A549 (cell line): Measurements from ENCODE around the gene RAX2. TPM values are rescaled to one million over a fixed set of nuclear protein-coding genes. Genes with fewer than 3 reads are reported as not detected.

Experiments
- ATAC-seq, 2 experiments: fragments of 200-7000 bp in 1 of 2; fragments of >200 bp in 1 of 2; cut with Nextera tagmentation in 1 of 2; cut with Tn5 transposase in 1 of 2; 3 replicates each; pipeline versions ENCODE4 v1.8.0 to v1.9.1; 2018 to 2020; ENCODE audit warnings: mild to moderate bottlenecking in 1 of 2, moderate library complexity in 1 of 2
- CTCF ChIA-PET: fragments of 300-600 bp; sonication (Branson Sonifier 250); formaldehyde crosslinking; extraction: SDS; loops from one replicate; lab custom pipeline; 2021; ENCODE audit warnings: antibody characterized with exemption, inconsistent platforms; lab: Yijun Ruan, JAX
- POLR2A ChIA-PET: fragments of 350-600 bp; formaldehyde crosslinking; extraction: SDS; loops from one replicate; lab custom pipeline; 2021; ENCODE audit warnings: antibody characterized with exemption, inconsistent platforms; lab: Yijun Ruan, JAX
- DNase-seq, 2 experiments: peaks; one replicate each; pipeline versions ENCODE4 v3.0.0 to v3.0.0-alpha.2; 2011 to 2016; ENCODE audit warnings: low read depth in 1 of 2, low spot score in 1 of 2
- FAIRE-seq: peaks from 2 replicates; lab custom pipeline; 2011; peaks lifted over from hg19 to GRCh38; lab: Jason Lieb, UNC
- H3K27ac ChIP-seq, 2 experiments: fragments of >200 bp; sonication (Bioruptor Twin); formaldehyde crosslinking; 3 replicates each; pipeline ENCODE4 v1.5.1; 2016 to 2017
- H3K4me1 ChIP-seq: fragments of >200 bp; sonication (Bioruptor Twin); formaldehyde crosslinking; 3 replicates; pipeline ENCODE4 v1.6.1; 2016
- H3K4me2 ChIP-seq: fragments of >200 bp; sonication (Bioruptor Twin); formaldehyde crosslinking; 3 replicates; pipeline ENCODE4 v1.6.1; 2016
- H3K4me3 ChIP-seq: fragments of >200 bp; sonication (Bioruptor Twin); formaldehyde crosslinking; 3 replicates; pipeline ENCODE4 v1.5.1; 2016
- H3K9me3 ChIP-seq: fragments of >200 bp; sonication (Bioruptor Twin); formaldehyde crosslinking; 3 replicates; pipeline ENCODE4 v1.6.1; 2016
- CBX2 ChIP-seq: fragments of 200-600 bp; sonication (generic); IDR thresholded peaks from 2 replicates; pipeline ENCODE4 v1.6.1; 2016; ENCODE audit warnings: low read depth, mild to moderate bottlenecking, borderline replicate concordance
- CBX8 ChIP-seq: fragments of 200-600 bp; sonication (generic); IDR thresholded peaks from 2 replicates; pipeline ENCODE4 v1.6.1; 2016
- CEBPB ChIP-seq, 2 experiments: fragments of >200 bp in 1 of 2; sonication (Bioruptor Twin) in 1 of 2; formaldehyde crosslinking in 1 of 2; IDR thresholded peaks; 2 replicates each; pipeline ENCODE4 v1.6.1; 2012 to 2016
- CHD2 ChIP-seq: fragments of 150-350 bp; IDR thresholded peaks from 2 replicates; pipeline ENCODE4 v1.6.1; 2014; ENCODE audit warnings: low read length; ENCODE audit not compliant: partially characterized antibody
- FOSB ChIP-seq: fragments of 250-450 bp; sonication (Bioruptor Pico); IDR thresholded peaks from 2 replicates; pipeline ENCODE4 v1.5.0; 2020; ENCODE audit warnings: mild to moderate bottlenecking, moderate library complexity
- FOSL2 ChIP-seq, 2 experiments: fragments of 450-650 bp in 1 of 2; fragments of >200 bp in 1 of 2; sonication (Bioruptor Twin) in 1 of 2; formaldehyde crosslinking; IDR thresholded peaks; 2 replicates each; pipeline versions ENCODE4 v1.5.0 to v1.6.1; 2016 to 2020; ENCODE audit warnings: mild to moderate bottlenecking in 1 of 2, moderate library complexity in 1 of 2
- FOXS1 ChIP-seq: fragments of 250-450 bp; sonication (Bioruptor Pico); IDR thresholded peaks from 2 replicates; pipeline ENCODE4 v1.5.0; 2020; ENCODE audit warnings: mild to moderate bottlenecking, moderate library complexity
- GATA3 ChIP-seq: IDR thresholded peaks from 2 replicates; pipeline ENCODE4 v1.6.1; 2012; ENCODE audit warnings: borderline replicate concordance
- HEYL ChIP-seq: fragments of 250-450 bp; sonication (Bioruptor Pico); IDR thresholded peaks from 2 replicates; pipeline ENCODE4 v1.8.0; 2021; ENCODE audit warnings: mild to moderate bottlenecking, moderate library complexity
- HOXA7 ChIP-seq: fragments of 250-450 bp; sonication (Bioruptor Pico); IDR thresholded peaks from 2 replicates; pipeline ENCODE4 v1.5.0; 2020; ENCODE audit warnings: mild to moderate bottlenecking, moderate library complexity
- HOXB13 ChIP-seq: fragments of 250-450 bp; sonication (Bioruptor Pico); IDR thresholded peaks from 2 replicates; pipeline ENCODE4 v1.5.0; 2020; ENCODE audit warnings: low read depth, mild to moderate bottlenecking, moderate library complexity
- HOXB5 ChIP-seq: fragments of 250-450 bp; sonication (Bioruptor Pico); IDR thresholded peaks from 2 replicates; pipeline ENCODE4 v1.5.0; 2020; ENCODE audit warnings: mild to moderate bottlenecking, moderate library complexity
- JUN ChIP-seq, 2 experiments: fragments of >200 bp; sonication (Bioruptor Twin); formaldehyde crosslinking; IDR thresholded peaks; 2 replicates in 1 of 2; 3 replicates in 1 of 2; pipeline ENCODE4 v1.6.1; 2016 to 2017
- KDM1A ChIP-seq: fragments of 200-600 bp; sonication (generic); IDR thresholded peaks from 2 replicates; pipeline ENCODE4 v1.6.1; 2016; ENCODE audit warnings: low read depth, mild to moderate bottlenecking
- PHF8 ChIP-seq: fragments of 200-600 bp; sonication (generic); IDR thresholded peaks from 2 replicates; pipeline ENCODE4 v1.6.1; 2016; ENCODE audit warnings: low read depth, mild to moderate bottlenecking, antibody characterized with exemption, moderate library complexity, borderline replicate concordance
- RAD21 ChIP-seq, 2 experiments: fragments of >200 bp in 1 of 2; sonication (Bioruptor Twin) in 1 of 2; formaldehyde crosslinking in 1 of 2; IDR thresholded peaks in 1 of 2; conservative IDR thresholded peaks in 1 of 2; 2 replicates in 1 of 2; 3 replicates in 1 of 2; pipeline ENCODE4 v1.6.1; 2012 to 2018; ENCODE audit warnings: inconsistent platforms in 1 of 2
- RARB ChIP-seq: fragments of 250-450 bp; sonication (Bioruptor Pico); IDR thresholded peaks from 2 replicates; pipeline ENCODE4 v1.8.0; 2021; ENCODE audit warnings: mild to moderate bottlenecking, moderate library complexity
- RFX5 ChIP-seq: fragments of 450-650 bp; IDR thresholded peaks from 2 replicates; pipeline ENCODE4 v1.7.1; 2014; ENCODE audit warnings: antibody characterized with exemption, mild to moderate bottlenecking, moderate library complexity
- SMC3 ChIP-seq: fragments of >200 bp; sonication (Bioruptor Twin); formaldehyde crosslinking; IDR thresholded peaks from 3 replicates; pipeline ENCODE4 v1.6.1; 2018; ENCODE audit warnings: inconsistent platforms
- TFCP2L1 ChIP-seq: fragments of 250-450 bp; sonication (Bioruptor Pico); IDR thresholded peaks from 2 replicates; pipeline ENCODE4 v1.5.0; 2021; ENCODE audit warnings: mild to moderate bottlenecking
- ZC3H11A ChIP-seq: fragments of 450-650 bp; IDR thresholded peaks from 2 replicates; pipeline ENCODE4 v1.6.1; 2014; ENCODE audit warnings: antibody characterized with exemption, mild to moderate bottlenecking
- ZFP36 ChIP-seq: fragments of 450-650 bp; IDR thresholded peaks from 2 replicates; pipeline ENCODE4 v1.6.1; 2014; ENCODE audit warnings: borderline replicate concordance; ENCODE audit not compliant: partially characterized antibody
- ZNF302 ChIP-seq: fragments of 250-450 bp; sonication (Bioruptor Pico); IDR thresholded peaks from 2 replicates; pipeline ENCODE4 v1.9.0; 2021; ENCODE audit warnings: inconsistent platforms, mild to moderate bottlenecking, moderate library complexity
- WGBS: methylation state at CpG from one replicate; pipeline ENCODE4 v1.1.6; 2017; ENCODE audit errors: missing lambda C conversion rate; 5-methylcytosine and 5-hydroxymethylcytosine counted together
- polyA plus RNA-seq, 4 experiments: library from polyadenylated mRNA; depleted of rRNA in 3 of 4; stranded (reverse); fragments of >200 nt; fragmentation: RNase III in 1 of 4; extraction: RNeasy Plus Mini Kit Qiagen cat#74134 plus additional on column Dnase treatment in 1 of 4; gene quantifications; 2 replicates in 3 of 4; 3 replicates in 1 of 4; pipeline ENCODE4 v1.2.3, GENCODE V29; 2011 to 2017
- TF ChIP-seq, protein P1 (sequence below): fragments of 450-650 bp; IDR thresholded peaks from 2 replicates; pipeline ENCODE4 v1.6.1; 2014; ENCODE audit warnings: antibody characterized with exemption
- TF ChIP-seq, protein P2 (sequence below): IDR thresholded peaks from 2 replicates; pipeline ENCODE4 v1.6.1; 2012
- TF ChIP-seq, protein P3 (sequence below): IDR thresholded peaks from 2 replicates; pipeline ENCODE4 v1.6.1; 2012
- TF ChIP-seq, protein P4 (sequence below): fragments of 250-450 bp; sonication (Bioruptor Pico); IDR thresholded peaks from 2 replicates; pipeline ENCODE4 v1.5.0; 2020; ENCODE audit warnings: low read depth, mild to moderate bottlenecking, moderate library complexity
- TF ChIP-seq, protein P5 (sequence below): fragments of 150-350 bp; IDR thresholded peaks from 2 replicates; pipeline ENCODE4 v1.6.1; 2014; ENCODE audit warnings: low read depth, mild to moderate bottlenecking, low read length
- TF ChIP-seq, protein P6 (sequence below): fragments of 250-450 bp; sonication (Bioruptor Pico); IDR thresholded peaks from 2 replicates; pipeline ENCODE4 v1.5.0; 2021; ENCODE audit warnings: mild to moderate bottlenecking, moderate library complexity, borderline replicate concordance

RAX2 gene
- polyA plus RNA-seq, 2 of the 4 experiments (the other 2 are of a cell fraction), result not detected

DNA sequence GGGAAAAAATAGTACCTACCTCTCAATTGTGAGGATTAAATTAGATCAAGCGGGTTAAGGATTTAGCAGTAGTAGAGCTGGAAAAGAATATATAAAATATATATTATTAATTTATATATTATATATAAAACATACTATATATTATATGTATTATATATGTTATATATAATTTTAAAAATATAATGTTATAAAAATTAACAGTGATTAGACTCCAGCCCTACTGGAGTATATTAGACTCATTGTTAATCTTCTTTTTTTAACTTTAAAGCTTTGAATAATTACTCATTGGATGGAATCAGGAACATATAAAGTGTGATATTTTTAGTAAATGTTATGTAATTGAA, 9.9 kb downstream of the RAX2 start:
- FAIRE-seq, result no peak
- Histone ChIP-seq H3K4me1 (peaks cover 9% of the 10 kb centered on the region; the same call in 2 of the 3 replicates), H3K27ac (peak overlapping the region; percentile 95 to 97), H3K4me2 (peak overlapping the region; percentile 61), H3K9me3 (no peaks in the 10 kb centered on the region), H3K4me3 (peak overlapping the region; percentile 49; the same call in 1 of the 3 replicates)
- ChIA-PET CTCF (interaction anchor here (0.6 to 1.9 kb wide), 11 partner anchors 9 to 60 kb away, joined by 3 to 7 read pairs (median 3); no protein-coding TSS in a partner anchor), POLR2A (interaction anchor here (0.6 to 1.4 kb wide), 6 partner anchors 13 to 802 kb away, joined by 3 to 9 read pairs (median 4); no protein-coding TSS in a partner anchor)
- ATAC-seq, result no peak
- WGBS, result 76% methylated on average over 1 of the region's 1 CpG
- no peak for DNase-seq
- TF ChIP-seq ZC3H11A, result no peak
- no peak for TF ChIP-seq RARB (CRISPR knock-in tag)
- TF ChIP-seq RAD21 (conservative IDR thresholded peaks at IDR 0.05 in 1 of 2, IDR thresholded peaks at IDR 0.05 in 1 of 2), result no peak
- TF ChIP-seq FOXS1, result no peak
- no peak for TF ChIP-seq KDM1A
- no peak for TF ChIP-seq SMC3
- no peak for TF ChIP-seq CBX8
- TF ChIP-seq GATA3, result no peak
- no peak for TF ChIP-seq ZNF302 (CRISPR knock-in tag)
- TF ChIP-seq, protein P1, sequence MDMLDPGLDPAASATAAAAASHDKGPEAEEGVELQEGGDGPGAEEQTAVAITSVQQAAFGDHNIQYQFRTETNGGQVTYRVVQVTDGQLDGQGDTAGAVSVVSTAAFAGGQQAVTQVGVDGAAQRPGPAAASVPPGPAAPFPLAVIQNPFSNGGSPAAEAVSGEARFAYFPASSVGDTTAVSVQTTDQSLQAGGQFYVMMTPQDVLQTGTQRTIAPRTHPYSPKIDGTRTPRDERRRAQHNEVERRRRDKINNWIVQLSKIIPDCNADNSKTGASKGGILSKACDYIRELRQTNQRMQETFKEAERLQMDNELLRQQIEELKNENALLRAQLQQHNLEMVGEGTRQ, result no peak
- TF ChIP-seq HEYL (CRISPR knock-in tag), result no peak
- TF ChIP-seq TFCP2L1 (CRISPR knock-in tag), result no peak
- TF ChIP-seq, protein P2, sequence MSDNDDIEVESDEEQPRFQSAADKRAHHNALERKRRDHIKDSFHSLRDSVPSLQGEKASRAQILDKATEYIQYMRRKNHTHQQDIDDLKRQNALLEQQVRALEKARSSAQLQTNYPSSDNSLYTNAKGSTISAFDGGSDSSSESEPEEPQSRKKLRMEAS, result no peak
- no peak for TF ChIP-seq FOSL2 (IDR thresholded peaks at IDR 0.05)
- TF ChIP-seq FOSL2 (CRISPR knock-in tag; IDR thresholded peaks at IDR 0.05), result no peak
- TF ChIP-seq CBX2, result no peak
- no peak for TF ChIP-seq CHD2
- TF ChIP-seq RFX5, result no peak
- no peak for TF ChIP-seq CEBPB (IDR thresholded peaks at IDR 0.05)

DNA sequence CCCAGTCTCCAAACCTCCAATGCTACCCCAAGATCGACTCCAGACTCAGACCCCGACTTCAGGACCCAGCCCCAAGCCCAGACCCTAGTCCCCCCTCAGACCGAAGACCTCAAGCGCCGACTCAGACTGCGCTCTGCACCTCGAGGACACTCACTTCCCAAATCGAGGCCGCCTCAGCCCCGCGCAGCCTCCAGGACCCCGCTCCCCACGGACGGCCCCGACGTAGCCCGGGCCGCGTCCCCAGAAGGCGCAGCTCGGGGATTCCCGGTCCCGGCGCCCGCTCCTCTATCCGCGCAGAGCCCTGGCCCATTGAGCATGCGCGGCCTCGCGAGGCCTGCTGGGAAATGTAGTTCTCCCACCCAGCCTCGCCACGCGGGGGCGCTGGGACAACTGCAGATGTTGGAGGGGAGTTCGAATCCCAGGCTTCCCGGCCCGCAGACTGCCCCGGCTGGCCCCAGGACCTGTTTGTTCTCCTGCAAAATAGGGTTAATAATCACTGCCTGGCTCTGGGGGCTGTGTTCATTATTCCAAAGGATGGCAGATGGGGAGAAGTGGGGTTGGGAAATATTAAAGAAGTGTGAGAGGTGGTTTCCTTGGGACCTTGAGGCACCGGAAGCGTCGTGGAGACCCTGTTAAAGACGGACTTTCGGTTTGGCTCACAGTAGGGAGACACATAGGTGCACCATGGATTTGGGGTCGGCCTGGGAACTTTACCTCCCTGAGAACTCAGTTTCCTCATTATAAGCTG, 10.5 kb downstream of the RAX2 start, which contains the start of gene APBA3:
APBA3 (minus strand) TSS at position 311 of the 748 bp plus-strand sequence. CDS start 1,428 bp downstream, outside the sequence.
- FAIRE-seq (no peak), DNase-seq (peak; percentile 69 to 88), ATAC-seq (peak; percentile 60 to 73)
- ChIA-PET CTCF (interaction anchor here (0.6 to 1.9 kb wide), 13 partner anchors 8 to 100 kb away, joined by 3 to 7 read pairs (median 3); no protein-coding TSS in a partner anchor), POLR2A (interaction anchor here (0.6 to 1.4 kb wide), 2 partner anchors 14 to 802 kb away, joined by 5 to 9 read pairs; no protein-coding TSS in a partner anchor)
- Histone ChIP-seq H3K4me2 (peak within 1 kb of the TSS; percentile 90), H3K4me1 (peaks cover 9% of the 10 kb centered on the region; the same call in 2 of the 3 replicates), H3K4me3 (peak within 1 kb of the TSS; percentile 88), H3K9me3 (no peaks in the 10 kb centered on the region), H3K27ac (peak within 1 kb of the TSS; percentile 95 to 97)
- WGBS, result 6% methylated on average over 29 of the region's 45 CpGs
- TF ChIP-seq, protein P3, sequence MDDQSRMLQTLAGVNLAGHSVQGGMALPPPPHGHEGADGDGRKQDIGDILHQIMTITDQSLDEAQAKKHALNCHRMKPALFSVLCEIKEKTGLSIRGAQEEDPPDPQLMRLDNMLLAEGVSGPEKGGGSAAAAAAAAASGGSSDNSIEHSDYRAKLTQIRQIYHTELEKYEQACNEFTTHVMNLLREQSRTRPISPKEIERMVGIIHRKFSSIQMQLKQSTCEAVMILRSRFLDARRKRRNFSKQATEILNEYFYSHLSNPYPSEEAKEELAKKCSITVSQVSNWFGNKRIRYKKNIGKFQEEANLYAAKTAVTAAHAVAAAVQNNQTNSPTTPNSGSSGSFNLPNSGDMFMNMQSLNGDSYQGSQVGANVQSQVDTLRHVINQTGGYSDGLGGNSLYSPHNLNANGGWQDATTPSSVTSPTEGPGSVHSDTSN, result no peak
- TF ChIP-seq TFCP2L1 (CRISPR knock-in tag), result no peak
- no peak for TF ChIP-seq RARB (CRISPR knock-in tag)
- TF ChIP-seq KDM1A, result 0 out of 2 replicates have a peak, but pooled peaks have one; percentile 53
- no peak for TF ChIP-seq HOXB5 (CRISPR knock-in tag)
- no peak for TF ChIP-seq FOXS1
- no peak for TF ChIP-seq HOXA7 (CRISPR knock-in tag)
- no peak for TF ChIP-seq CHD2
- TF ChIP-seq JUN (IDR thresholded peaks at IDR 0.05), result 0 out of 5 replicates have a peak, but pooled peaks of 1 of the 2 experiments have one; percentile 26
- TF ChIP-seq SMC3, result no peak
- no peak for TF ChIP-seq HEYL (CRISPR knock-in tag)
- TF ChIP-seq PHF8, result peak; percentile 36; the same call in 1 of the 2 replicates
- TF ChIP-seq, protein P4, sequence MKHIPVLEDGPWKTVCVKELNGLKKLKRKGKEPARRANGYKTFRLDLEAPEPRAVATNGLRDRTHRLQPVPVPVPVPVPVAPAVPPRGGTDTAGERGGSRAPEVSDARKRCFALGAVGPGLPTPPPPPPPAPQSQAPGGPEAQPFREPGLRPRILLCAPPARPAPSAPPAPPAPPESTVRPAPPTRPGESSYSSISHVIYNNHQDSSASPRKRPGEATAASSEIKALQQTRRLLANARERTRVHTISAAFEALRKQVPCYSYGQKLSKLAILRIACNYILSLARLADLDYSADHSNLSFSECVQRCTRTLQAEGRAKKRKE (CRISPR knock-in tag), result no peak
- TF ChIP-seq, protein P5, sequence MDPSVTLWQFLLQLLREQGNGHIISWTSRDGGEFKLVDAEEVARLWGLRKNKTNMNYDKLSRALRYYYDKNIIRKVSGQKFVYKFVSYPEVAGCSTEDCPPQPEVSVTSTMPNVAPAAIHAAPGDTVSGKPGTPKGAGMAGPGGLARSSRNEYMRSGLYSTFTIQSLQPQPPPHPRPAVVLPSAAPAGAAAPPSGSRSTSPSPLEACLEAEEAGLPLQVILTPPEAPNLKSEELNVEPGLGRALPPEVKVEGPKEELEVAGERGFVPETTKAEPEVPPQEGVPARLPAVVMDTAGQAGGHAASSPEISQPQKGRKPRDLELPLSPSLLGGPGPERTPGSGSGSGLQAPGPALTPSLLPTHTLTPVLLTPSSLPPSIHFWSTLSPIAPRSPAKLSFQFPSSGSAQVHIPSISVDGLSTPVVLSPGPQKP, result no peak
- TF ChIP-seq, protein P6, sequence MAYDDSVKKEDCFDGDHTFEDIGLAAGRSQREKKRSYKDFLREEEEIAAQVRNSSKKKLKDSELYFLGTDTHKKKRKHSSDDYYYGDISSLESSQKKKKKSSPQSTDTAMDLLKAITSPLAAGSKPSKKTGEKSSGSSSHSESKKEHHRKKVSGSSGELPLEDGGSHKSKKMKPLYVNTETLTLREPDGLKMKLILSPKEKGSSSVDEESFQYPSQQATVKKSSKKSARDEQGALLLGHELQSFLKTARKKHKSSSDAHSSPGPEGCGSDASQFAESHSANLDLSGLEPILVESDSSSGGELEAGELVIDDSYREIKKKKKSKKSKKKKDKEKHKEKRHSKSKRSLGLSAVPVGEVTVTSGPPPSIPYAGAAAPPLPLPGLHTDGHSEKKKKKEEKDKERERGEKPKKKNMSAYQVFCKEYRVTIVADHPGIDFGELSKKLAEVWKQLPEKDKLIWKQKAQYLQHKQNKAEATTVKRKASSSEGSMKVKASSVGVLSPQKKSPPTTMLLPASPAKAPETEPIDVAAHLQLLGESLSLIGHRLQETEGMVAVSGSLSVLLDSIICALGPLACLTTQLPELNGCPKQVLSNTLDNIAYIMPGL, result no peak
- TF ChIP-seq FOSL2 (IDR thresholded peaks at IDR 0.05), result no peak
- no peak for TF ChIP-seq FOSL2 (CRISPR knock-in tag; IDR thresholded peaks at IDR 0.05)
- no peak for TF ChIP-seq ZFP36
- TF ChIP-seq CBX8, result no peak
- no peak for TF ChIP-seq FOSB (CRISPR knock-in tag)
- TF ChIP-seq RFX5, result no peak
- no peak for TF ChIP-seq HOXB13 (CRISPR knock-in tag)
- no peak for TF ChIP-seq GATA3
